Measurements from ENCODE around the gene LLGL2.

The LLGL2 gene

GRCh38 chr17:75619506-75620431 is 94.3 kb downstream of the LLGL2 start:
- no peak for DNase-seq

GRCh38 chr17:75621489-75621888 is 96.0 kb downstream of the LLGL2 start:
- DNase-seq = no peak

GRCh38 chr17:75622076-75622475 is 96.6 kb downstream of the LLGL2 start:
- no peak for DNase-seq

- no peak for DNase-seq
Measured at GRCh38 chr17:75622771-75623273, 97.3 kb downstream of the LLGL2 start.

GRCh38 chr17:75623386-75623785 is 97.9 kb downstream of the LLGL2 start:
- DNase-seq = no peak

- DNase-seq = no peak
Measured at GRCh38 chr17:75624021-75624420, 98.5 kb downstream of the LLGL2 start.

Measured in effector CD4-positive, alpha-beta T cell (primary cell).